Hematopoietic multipotent progenitor cell treated with erythropoietin and hydrocortisone succinate and interleukin-3 and kit ligand, for 17 days (in vitro differentiated cells): ENCODE measurements around the gene RAMACL.

Experiments used
- DNase-seq: peaks from one replicate; pipeline ENCODE4 v3.0.0-alpha.2; 2015; ENCODE audit warnings: low spot score

RAMACL gene

GRCh38 chr6:166573511-166574216 lies 12.8 kb downstream of the RAMACL start:
- no peak for DNase-seq

DNA sequence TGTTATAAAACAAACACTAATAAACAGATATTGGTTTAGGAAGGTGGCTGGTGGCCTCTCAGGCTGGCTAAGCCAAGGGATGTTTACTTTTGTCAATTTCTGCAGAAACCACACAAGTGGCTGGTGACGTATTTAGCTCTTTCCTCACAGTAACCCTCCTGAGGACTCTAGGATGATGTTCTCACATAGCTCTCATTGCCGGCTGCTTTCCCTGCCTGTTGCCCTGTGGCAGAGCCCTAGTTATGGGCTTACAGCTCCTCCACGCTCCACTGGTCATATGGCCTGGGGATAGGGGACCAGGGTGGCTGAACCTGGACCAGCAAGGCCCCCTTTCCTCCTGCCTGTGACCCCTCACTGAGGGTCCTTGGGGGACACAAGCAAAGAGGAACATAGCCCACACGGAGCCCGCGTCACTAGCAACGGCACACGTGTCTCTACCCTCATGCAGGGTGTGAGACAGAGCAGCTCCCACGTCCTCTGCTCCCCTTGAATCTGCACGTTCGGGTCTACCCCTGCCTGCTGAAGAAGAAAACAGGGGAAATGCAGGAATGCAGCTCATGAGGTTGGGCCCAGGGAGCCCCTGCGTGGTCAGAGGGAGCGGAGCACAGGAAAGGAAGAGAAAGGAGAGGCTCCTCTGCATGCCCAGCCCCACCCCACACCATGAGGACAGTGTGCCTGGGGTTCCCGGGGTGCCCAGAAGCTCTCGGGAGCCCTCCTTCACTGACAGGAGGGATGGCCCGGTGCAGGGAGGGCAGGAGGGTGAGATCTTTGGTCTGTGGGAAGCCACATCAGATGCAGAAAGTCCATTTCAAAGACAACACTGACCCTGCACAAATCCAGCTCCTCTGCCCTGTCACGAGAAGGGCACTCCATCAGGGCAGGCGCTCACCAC lies 13.9 kb downstream of the RAMACL start:
- no peak for DNase-seq

DNA sequence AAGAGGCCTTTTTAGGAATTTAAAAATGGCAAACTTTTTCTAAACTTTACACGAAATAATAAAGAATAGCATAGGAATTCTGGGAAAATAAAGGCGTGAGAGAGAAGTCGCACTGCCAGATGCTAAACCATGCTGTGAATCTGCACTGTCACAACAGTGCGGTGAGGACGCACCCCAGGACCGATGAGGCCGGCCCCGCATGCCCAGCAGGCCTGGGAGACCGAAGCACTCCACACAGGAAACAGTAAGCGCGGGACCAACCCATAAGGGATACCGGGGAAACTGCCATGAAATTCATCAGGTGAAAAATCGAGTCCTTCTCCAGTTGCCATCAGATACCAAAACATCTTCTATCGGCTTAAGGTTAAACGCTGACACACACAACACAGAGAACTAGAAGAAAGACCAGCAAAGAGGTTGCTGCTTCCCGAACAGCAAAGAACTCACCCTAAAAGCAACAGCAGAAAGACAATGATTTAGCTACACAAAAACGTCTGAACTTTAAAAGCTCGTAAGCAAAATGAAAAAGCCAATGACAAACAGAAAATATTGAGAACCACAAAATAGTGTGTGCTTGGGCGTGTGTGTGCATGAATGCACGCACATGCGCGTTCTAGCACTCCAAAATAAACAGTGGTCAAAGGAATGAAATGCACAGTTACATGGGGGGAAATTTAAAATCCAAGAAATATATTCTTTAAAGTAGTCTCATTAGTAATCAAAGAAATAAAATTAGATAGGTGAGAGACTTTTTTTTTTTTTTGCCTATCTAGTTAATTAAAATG lies 15.4 kb downstream of the RAMACL start:
- no peak for DNase-seq

DNA sequence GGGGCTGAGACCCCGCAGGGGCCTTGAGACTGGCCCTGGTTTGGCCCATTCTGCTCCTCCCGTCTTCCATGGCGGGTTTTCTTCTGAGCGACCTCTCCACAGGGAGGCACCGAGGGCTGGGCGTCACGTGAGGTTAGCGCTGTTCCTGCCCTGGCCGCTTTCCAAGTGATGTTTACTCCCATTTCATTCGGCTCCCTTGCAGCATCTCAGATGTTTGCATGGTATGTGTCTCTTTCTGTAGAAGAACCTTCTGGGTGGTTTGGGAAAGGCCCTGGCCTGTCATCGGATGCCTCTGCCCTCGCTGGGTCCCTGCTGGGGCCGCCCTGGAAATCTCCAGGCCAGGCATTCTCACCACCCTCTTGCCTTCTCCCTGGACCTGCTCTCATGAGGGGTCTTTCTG lies 17.3 kb downstream of the RAMACL start:
- DNase-seq, result no peak

DNA sequence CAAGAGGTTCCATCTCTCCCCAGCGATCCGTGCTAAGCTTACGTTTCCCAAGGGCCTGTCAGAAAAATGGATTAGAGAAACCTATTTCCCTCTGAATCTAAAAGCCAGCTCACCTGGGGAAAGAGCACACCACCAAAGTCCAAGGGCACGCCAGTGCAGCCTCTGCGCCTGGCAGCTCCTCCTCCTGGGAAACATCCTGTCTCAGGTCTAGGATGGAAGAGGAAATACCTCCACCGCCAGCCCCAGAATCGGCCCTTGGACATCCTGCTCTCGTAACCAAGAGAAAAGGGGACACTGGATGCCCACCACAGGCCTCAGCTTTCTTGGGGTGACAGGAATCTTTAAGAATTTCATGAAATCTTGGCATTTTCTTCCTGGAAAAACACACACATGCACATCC lies 18.7 kb downstream of the RAMACL start:
- DNase-seq, result no peak

DNA sequence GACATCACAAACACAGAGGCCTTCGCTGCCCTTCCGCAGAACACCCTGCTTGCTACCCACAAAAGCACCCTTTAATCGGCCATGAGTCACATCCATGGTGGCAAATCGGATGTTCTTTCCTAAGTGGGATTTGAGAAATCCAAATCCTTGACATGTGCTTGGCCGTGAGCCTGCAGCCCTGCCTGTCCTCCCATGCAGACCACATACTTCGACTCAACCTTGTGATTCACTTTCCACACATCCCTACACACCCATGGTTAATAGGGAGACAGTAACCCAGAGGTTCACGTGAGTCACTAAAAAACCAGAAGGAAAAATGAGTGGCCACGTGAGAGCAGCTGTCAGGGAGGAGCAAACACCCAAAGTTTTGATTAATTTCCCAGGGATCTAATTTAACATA lies 19.4 kb downstream of the RAMACL start:
- no peak for DNase-seq

DNA sequence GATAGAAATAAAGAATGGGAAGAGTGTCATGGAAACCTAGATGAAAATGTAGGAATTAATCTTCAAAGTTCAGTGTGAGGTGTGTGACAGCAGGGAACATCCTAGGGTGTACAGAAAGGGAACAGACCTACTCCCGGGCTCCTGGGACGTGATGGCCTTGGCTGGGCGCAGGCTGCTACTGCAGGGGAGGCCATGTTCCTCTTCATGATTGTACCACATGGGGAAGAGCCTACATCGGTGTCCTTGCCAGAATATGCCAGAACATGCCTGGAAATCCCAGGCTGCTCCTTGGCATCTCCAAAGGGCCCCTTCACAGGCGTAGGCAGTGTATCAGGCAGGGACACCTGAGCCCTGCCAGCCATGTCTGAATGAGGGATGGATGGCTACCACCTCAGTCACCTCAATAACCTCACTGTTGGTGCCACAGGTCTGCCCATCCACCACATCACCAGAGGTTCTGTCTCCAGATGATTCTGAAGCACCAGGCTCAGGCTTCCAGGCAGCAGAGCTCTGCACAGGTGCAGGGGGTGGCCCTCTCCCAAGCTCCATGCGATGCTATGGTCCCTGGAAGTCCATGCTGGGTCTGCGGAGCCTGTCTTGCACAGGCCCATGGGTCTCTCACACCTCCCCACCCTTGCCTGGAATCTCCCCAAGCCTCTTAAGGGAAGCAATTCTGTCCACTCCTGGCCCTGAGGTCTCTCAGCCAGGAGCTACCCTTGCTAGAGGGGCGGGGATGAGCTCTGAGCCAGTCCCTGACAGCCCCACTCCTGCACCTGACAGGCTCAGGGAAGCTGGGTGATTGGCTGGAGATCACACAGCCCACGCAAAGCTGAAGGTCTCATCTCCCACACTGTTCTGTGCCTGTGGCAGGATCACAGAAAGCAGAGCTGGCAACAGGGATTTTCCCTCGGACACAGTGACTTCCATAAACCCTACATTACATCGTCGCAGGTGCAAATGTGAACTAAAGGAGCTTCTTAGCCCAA lies 20.2 kb downstream of the RAMACL start:
- DNase-seq, result no peak

DNA sequence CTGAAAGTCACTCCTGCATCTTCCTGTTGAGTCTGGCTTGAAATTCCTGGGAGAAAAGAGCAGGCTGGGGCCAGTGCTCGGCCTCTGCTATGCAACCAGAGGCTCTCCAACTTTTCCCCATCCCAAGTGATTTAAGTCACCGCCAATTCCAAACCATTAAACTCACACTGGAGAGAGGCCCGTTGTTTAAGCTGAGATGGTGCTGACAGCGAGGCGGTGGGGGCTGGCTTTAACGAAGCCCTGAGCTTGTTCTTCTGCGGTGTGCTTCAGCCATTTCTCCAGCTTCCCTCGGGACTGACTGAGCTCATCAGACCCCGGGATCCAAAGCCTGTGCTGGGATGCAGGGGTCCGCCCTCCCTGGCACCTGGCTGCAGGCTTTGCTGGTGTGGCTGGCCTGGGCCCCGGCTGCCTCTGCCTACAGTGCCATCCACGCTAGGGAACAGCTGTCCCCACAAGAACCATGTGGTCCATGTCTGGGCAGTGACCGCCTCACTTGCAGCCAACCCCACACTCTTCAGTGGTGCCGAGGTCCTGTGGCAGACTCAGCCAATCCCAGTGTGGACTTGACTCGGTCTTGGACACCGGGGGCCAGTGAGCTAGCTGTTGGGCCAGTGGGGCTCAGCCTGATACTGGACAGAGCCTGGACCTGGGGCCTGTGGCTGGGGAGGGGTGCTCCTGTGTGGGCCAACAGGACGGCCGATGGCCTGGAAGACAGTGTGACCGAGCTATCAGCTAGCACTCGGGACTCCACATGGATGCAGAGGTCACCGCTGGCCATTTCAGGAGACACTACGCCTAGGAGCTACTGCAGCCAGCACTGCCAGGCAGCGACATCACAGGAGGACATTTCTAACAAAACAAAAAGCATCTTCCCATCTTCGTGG lies 21.2 kb downstream of the RAMACL start:
- no peak for DNase-seq

DNA sequence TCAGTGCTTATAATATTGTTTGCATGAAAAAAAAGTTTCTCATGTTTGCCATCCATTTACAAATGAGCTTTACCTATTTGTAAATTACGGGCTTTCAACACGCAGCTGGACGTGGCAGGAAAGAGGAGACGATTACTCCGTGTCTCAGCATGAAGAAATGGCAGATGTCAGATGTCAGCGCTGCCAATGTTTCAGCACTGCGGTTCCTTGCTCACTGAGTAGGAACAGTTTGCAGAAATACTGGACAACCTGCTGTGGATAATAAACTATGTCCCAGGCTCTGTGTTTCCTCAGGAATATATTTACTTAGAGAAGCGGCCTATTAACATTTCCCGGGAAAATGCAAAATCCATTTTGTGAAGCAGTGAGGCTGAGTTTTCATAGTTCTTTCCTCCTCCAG lies 22.7 kb downstream of the RAMACL start:
- no peak for DNase-seq

DNA sequence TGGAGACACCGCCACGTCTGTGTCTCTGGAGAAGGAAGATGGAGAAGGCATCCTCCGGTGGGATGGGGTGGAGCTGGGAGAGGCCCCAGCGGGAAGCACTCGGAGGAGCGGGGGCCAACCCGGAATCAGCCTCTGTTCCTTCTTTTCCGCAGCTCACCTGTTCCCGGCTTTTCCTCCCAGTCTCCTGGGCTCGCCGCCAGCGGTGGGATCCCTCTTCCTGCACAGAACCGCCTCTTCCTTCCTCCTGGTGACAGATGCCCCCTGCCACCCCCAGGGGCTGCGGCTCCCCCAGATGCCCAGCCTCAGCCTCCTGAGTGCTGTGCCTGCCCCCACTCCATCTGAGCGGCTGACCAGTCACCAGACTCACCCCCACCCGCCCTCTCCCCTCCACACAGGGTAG lies 23.3 kb downstream of the RAMACL start:
- no peak for DNase-seq

- DNase-seq, result no peak
Observed at GRCh38 chr6:166562726-166563125, 23.8 kb downstream of the RAMACL start.

DNA sequence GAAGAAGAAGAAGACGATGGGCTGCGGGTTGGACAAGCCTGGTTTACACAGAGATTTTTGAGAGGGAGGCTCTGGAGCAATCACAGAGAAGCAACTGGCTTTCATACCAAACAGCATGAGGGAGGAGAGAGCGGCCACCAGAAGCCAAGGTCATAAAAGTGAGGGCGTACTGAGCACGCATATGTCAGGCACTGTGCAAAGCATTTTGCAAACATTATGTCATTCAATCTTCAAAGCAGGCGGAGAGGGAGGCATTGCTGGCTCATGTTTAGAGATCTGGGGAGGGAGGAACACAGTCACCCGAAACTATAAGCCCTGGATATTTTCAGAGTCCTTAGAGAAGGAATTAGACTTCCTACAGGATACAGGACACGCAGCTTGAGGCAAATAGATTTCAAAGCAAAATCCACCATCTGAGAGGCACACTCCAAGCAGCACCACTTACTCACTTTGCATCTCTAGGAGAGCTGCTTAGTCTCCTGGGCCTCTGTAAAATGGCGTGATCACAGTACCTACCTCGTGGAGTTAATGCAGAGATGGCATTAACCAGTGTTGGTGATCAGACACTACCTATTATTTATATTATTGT lies 24.6 kb downstream of the RAMACL start:
- DNase-seq, result no peak

DNA sequence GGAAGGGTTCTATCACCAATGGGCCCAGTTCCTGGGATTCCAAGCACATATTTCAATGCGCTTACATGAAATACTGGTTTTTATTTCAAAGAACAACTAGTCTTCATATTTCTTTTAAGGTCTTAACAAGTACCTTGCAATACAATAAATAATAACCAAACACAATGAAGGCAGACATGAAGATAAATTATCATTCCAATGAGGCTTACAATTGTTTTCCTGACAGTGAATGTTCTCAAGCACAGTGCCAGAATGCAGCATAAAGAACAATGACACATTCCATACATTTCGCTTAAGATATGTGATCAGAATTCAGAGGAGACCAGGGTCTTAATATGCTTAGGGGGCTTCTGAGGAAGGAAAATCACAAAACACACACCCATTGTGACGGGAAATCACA lies 26.3 kb downstream of the RAMACL start:
- DNase-seq, result no peak

- no peak for DNase-seq
Observed at GRCh38 chr6:166559662-166560061, 26.8 kb downstream of the RAMACL start.

DNA sequence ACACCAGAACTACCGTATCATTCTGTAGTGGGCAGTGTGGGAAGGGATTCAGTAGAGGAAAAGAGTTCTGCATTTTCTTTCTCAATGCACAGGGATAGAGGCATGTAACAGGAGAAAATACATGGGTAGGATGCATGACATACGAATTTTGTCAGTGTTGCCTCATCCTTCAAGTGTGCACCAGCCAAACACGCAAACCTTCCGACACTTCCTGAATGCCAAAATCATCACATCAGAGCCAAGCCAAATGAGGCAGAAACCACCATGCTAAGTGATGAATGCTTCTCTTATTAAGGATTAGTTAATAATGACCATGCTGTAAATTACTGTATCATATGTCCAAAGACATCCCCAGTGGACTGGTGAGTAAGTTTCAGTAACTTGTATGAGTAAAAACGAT lies 27.3 kb downstream of the RAMACL start:
- DNase-seq, result no peak

- DNase-seq, result no peak
Observed at GRCh38 chr6:166558156-166559005, 28.1 kb downstream of the RAMACL start.

DNA sequence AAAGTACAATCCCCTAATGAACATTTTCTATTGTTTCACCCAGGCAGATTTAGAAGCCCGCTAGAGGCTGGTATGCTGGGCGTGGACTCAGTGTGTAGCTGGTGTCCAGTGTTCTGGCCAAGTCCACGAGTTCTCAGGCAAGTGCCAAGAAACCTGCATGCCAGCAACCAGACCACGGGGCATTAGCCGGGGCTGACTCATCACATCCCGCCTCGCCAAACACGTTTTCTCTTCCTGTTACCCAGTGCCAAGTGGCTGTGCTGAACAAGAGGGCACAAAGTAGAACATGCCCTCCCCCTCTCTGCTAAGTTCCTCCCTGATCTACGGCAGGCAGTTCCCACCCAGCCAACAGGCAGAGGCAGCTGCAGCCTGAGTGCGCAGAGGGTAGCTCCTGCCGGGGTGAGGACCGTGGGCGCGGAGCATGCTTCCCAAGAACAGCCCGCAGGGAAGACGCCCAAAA lies 29.6 kb downstream of the RAMACL start:
- no peak for DNase-seq

GRCh38 chr6:166556336-166556735 lies 30.1 kb downstream of the RAMACL start:
- no peak for DNase-seq

- DNase-seq, result no peak
Observed at GRCh38 chr6:166555086-166555485, 31.4 kb downstream of the RAMACL start.
